T1000 (cell line): ENCODE measurements around the gene KSR2.

Experiments
- DNase-seq: peaks from one replicate; lab custom pipeline; 2025; ENCODE audit warnings: mixed read lengths; lab: John Stamatoyannopoulos, UW

The KSR2 gene

DNA sequence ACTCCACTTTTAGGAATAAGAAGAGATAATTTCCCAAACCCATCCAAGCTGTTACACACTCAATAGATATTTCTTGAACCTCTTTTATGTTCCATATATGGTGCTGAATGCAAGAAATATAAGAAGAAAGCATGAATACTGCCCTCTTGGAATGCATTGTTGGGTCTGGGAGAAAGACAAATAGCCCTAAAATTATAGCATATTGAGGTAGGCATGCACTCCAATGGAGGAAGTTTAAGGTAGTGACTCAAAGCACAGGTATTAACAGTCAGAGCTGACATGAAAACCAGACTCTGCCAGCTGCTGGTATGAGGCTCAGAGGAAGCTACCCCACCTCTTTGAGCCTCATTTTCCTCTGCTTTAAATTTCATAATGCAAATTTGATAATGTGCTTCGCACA, 346.0 kb downstream of the KSR2 start:
- no peak for DNase-seq

DNA sequence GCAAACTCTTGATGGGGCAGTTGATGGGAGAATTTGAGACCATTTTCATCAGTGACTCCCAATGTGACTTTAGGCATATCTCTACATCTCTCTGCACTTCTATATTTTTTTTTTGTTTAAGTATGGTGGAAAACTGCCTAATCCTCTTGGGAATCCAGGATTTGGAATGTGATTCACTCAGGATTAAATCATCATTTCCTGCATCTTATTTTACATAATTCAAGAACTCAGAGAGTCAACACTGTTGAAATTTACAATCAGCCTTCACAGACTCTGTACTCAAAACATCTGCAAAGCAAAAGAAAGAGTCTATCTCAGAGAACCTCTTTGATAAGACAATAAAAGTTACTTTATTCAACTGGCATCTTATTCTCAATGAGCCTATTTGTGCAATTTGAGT, 346.7 kb downstream of the KSR2 start:
- DNase-seq, result no peak

DNA sequence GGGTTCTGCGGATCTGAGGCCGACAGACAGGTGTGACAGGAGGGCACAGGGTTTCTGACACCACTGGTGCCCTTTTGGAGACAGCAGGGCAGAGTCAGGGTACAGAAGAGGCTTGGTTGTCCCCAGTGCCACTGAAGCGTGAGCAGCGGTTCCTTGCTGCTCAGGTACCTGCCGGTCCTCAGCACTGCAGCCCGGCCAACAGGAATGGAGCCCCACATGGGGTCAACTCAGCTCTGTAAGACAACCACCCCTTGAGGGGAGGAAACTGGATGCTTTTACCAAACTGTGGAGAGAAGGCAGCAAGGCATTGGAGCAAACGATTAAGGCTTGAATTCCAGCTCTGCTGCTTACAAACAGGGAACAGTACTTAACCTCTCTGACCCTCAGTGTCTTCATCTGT, 361.0 kb downstream of the KSR2 start:
- no peak for DNase-seq

DNA sequence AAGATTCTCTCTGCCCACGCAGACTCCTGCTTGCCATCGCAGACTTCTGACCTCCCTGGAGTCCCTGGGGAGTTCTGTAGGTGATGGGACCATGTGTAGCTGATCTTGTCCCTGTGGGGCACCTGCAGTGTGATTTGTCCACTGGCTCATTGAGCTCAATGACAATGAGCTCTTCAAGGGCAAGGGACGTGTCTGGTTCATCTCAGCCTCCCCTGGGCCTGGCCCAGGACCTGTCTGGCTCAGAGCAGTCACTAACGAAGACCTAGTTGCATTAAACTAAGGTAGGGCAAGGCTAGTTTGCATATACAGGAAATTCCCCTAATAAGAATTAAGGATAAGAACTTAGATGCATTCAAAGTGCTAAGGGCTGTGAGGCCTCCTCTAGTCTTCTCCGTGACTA, 361.8 kb downstream of the KSR2 start:
- DNase-seq, result no peak

DNA sequence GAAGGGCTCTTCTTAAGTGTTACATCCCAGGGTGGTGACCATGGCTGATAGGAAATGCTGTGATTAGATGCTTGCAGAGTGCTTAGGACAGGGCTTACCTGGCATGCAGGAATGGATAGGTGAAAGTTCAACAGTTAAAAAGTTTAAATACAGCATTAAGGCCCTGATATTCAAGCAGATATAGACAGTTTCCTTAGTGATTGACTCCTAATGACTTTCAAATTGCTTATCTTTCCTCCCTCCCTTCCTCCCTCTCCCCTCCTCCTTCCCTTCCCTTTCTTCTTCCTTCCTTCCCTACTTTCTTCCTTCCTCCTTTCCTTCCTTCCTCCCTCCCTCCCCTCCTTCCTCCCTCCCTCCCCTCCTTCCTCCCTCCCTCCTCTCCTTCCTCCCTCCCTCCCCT, 362.8 kb downstream of the KSR2 start:
- no peak for DNase-seq

DNA sequence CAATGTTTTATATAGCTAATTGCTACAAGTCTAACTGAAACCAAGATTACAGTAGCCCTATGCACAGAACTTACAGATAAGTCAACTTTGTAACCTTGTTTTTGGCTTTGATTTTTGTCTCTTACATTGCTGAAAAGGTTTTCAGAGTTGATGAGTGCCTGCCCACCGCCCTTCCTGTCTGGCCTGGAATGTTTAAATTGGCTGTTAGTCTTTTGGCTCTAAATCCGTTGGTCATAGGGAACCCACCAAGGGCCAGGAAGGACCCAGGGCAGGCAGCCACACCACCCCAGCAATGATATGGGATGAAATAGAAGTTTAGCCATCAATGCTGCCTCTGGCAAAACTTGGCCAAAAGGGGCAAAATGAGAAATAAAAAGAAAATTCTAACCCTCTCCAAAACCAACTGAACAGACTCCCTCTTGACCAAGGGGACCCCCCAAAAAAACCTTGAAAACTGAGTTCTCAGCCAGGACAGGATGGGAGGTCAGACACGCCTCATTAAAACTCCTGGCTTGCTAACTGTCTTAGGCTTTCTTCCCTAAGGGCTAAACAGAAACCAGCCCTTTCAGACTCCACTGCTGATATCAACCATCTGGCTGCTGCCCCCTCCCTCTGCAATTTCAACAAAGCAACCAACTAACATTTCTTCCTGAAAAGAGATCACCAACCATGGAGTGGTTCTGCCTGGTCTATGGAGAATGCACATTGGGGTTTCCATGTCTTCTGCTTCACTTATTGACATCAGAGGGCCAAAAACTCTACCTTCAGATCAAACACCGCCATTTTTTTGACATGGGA, 365.3 kb downstream of the KSR2 start:
- no peak for DNase-seq

DNA sequence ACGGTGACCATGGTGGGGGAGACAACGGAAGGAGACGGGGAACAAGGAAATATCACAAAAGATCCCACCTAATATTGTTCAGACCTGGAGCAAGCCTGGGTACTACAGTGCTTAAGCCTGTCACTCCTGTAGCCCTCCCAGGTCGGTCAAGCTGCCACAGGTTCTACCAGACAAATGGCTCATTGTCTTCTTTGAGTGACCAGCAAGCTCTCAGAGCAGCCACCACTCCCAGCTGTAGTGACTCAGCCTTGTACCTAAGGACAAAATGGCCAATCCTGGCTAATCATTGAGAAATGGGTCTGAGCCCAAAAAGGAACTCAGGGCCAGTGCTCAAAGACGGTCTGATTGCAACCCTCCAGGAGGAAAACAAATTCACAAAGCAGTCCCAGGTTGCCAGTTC, 368.9 kb downstream of the KSR2 start:
- no peak for DNase-seq

DNA sequence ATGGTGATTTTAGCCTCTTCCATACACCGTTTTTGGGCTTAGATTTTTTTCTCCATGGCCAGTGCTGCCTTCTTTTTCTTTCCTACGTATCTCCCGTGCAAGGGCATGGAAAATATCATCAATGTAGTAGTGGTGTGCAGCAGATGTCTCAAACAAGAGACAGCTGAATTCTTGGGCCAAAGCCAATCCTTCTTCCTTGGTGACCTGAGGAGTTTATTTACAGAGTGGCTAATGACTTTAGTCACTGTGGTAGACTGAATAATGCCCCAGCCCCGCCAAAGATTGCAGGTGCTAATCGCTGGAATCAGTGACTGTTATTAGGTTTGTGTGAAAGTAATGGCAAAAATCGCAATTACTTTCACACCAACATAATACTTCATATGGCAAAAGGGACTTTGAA, 371.8 kb downstream of the KSR2 start:
- no peak for DNase-seq

DNA sequence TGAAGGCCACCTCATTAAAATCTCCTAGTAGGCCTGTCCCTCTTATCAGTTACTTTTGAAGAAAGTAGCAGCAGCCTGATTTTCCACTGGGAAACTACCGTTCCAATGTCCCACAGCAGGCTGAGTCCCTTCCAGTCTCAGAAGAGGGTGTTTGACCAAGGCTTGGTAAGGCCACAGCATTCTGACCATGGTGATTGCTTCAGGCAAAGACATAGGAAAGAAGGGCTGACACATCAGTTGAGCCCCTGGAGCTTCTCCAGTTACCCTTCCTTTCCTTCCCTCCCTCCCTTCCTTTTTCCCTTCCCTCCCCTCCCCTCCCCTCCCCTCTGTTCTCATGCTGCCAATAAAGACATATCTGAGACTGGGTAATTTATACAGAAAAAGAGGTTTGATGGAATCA, 373.0 kb downstream of the KSR2 start:
- no peak for DNase-seq

DNA sequence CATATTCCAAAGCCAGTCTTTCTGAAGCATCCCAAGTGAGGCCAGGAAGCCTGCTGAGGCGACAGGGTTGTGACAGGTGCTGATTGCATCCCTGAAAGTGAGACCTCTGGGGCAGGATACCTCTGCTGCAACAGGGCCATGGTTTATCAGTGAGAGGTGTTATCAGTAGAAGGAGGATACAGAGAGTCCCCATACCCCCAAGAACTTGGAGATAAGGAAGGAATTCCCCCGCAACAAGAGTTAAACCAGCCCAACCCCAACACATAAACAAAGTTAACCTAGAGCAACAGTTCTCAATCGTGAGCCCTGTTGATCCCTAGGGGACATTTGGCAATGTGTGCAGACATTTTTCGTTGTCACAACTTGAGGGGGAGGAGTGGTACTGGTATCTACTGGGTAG, 374.3 kb downstream of the KSR2 start:
- DNase-seq, result no peak

DNA sequence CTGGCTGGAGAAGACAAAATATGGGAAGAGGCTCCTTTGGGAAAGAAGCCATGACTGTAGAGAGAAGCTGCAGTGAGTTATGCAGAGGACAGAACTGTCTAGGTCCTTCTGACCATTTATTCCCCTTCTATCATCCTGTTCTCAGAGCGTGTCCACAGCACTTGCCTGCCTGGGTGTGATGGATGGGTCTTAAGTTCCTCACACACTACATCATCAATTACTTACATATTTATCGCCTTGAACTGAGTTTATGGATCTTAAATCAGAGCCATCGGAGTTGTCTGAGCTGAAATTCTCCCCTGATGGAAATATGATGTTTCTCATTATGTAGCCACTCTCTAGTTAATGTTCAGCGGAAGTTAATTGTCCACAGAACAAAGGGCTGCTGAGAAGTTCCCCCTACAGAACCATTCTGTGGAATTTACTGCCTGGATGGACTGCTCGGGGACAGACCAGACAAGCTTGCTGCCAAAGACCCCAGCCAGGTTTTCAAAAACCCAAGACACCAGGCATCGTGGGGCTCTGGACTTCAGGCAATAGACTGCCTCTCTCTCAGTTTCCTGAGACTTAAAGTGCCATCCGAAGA, 374.9 kb downstream of the KSR2 start:
- DNase-seq, result no peak

DNA sequence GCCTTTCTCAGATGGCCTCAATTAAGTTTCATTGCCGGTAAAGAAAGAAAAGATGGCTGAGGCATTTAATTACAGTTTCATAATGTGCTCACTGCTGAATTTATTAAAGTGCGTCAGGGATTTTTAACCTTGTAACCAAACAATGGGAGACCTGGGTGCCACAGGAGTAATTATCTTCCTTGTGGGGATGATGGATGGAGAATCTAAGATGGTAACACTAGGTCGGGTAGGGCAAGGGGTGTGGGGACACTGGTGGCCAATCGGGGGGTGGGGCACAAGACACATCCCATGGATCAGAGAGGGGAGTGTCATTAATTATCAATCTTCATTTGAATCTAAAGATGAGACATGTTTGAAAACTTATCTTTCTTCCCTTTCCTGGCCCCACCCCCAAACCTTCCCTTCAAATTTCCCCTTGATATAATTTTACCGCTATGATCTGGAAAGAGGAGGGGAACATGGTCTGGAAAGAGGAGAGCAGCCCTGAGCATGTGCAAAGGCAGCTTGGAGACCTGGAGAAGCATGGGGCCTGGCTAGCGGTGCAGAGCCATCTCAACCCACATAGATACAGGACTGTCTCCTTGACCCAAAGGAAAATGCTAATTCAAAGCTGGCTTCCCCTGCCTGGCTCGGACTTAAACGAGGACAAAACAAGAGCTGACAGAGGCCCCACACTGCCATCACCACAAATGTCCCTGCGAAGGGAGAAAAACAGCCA, 376.0 kb downstream of the KSR2 start:
- DNase-seq, result no peak

DNA sequence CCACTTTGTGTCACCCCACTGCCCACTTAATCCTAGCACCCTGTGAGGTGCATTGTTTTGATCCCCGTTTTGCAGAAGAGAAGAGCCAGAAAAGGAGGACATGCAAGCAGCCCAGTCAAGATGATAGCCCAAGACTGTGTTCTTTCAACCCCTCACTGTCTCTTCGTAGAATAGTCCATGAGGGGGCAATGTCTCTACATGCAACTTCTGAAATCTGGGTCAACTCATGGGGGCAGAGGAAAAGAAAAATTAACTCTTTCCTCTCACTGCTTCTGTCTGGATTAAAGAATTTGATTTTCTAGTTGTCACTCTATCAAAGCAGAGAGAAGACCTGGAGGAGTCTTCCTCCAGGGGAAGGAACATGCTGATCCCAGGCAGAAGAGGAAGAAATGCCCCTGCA, 377.8 kb downstream of the KSR2 start:
- no peak for DNase-seq

DNA sequence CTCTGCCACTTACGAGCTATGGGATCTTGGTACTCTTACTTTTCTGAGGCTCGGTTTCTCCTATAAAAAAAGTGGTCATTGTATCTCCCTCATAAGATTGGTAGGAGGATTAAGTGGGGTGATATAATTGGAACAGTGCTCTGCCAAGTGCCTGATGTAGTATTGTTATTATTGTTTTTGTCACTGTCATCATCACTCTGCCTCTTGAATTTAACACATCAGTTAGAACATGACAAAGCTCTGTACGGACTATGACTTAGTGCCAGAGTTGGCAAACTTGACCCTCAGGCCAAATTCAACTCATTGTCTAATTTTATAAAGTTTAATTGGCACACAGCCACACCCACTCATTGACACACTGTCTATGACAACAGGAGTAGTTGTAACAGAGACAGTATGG, 378.4 kb downstream of the KSR2 start:
- no peak for DNase-seq

DNA sequence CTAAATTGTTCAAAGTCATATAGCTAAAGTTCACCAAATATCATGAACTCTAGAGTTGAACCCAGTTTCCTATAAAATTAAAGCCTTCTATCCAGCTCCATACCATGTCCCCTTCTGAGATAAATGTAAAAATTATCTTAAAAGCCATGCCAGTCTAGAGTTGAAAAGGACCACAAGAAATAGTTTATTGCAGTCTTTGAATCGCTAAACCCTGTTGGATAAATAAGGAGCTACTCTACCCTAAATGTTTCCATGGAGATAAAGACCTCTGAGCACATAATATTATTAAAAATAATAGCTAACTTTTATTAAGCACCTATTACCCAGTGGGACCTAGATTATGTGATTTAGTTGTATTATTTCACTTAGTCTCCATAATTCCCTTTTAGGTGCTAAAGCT, 379.8 kb downstream of the KSR2 start:
- DNase-seq, result no peak

DNA sequence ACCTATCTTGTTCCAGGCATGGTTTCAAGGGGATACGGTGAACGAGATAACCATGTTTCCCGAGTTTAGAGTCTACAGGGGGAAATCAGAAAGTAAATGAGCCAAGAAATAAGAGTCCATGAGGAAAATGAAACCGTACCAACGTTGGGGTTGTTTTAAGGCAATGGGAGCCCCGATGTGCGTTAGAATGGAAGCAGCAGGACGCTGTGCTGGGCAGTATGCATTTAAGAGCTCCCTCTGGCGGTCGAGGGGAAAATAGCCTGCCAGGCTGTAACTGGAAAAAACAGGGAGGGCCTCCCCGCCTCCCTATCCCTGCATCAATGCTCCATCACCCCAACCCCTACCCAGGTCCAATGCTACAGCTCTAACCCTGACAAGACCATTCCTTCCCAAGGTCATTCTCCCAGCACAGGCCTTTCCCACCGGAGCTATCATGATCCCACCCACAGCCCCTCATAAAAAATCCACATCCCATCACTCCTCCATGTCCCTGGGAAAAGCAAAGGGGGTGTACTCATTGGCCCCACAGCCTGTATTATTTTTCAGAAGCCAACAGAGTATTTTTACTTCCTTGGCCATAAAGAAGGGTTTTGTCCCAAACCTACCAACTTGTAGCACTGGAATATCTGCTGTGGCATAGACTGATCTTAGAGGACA, 381.0 kb downstream of the KSR2 start:
- no peak for DNase-seq

DNA sequence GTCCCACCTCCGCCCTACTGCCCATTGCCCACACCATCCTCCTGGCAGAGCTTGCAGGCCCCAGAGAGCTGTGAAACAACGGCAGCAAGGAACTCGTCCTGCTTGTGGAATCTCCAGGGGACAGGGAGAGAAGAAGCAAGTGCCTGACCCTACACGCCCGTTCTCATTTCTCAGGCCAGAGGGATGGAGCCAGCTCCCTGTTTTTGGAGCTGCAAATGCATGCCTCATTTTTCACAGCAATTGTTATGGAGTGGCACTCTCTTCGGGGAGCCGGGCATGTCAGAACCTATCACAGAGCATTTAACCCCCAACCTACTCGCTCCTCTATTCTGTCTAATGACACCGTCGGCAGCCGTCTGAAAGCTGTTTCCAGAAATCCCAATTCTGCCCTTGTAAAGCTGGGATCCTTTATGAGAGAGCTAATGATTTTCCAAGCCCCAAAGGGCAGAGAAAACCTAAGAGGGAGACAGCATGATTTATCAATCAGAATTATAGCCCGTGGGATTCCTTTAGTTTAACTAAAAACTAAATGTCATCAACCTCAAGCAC, 385.0 kb downstream of the KSR2 start:
- DNase-seq, result no peak

DNA sequence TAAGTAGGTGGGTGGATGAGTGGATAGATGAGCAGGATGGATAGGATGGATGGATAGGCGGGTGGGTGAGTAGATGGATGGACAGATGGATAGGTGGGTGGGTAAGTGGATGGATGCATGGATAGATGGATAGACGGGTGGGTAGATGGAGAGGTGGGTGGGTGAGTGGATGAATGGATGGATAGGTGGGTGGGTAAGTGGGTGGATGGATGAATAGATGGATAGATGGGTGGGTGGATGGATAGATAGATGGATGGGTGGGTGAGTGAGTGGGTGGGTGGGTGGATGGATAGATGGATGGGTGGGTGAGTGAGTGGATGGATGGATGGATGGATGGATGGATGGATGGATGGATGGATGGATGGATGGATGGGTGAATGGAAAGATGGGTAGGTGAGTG, 385.7 kb downstream of the KSR2 start:
- DNase-seq, result no peak

DNA sequence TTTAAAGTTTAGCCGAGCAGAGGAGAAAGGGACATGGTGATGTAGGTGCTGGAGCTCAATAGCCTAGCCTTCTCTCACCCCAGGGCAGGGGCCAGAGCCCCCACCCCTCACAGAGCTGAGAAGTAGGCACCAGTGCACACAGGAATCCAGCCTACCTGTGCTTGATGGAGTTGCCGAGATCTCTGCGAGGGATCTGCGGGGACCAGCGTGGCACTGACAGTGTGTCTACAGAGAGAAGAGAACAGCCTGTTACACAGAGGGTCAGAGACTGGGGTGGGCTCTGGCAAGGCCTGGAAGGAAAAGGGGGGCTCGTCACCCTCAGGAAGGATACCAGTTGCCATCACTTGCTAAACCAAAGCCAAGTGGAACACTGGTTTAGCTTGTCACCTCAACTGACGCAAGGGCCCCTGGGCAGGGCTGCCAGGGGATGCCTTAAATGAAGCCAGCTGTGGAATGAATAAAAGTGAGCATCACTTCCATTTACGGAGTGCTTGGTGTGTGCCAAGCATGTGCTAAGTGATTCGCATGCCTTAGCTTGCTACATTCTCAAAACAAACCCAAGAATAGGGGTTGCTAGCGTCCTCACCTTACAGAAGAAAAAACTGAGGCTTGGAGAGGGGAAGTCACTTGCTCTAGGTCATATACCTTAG, 386.5 kb downstream of the KSR2 start:
- no peak for DNase-seq

DNA sequence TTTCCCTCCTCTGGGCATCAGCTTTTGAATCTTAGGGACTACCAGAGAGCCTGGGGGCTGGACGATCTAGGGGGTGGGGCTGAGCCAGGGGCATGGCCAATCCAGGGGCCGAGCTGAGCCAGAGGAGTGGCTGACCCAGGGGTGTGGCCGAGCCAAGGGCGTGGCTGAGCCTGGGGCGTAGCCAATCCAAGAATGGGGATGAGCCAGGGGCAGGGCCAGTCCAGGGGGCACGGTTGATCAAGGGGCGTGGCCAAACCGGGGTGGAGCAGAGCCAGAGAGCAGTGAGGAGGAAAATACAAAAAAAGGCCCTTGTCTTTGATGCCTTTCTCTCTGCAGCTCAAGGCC, 388.1 kb downstream of the KSR2 start:
- no peak for DNase-seq

DNA sequence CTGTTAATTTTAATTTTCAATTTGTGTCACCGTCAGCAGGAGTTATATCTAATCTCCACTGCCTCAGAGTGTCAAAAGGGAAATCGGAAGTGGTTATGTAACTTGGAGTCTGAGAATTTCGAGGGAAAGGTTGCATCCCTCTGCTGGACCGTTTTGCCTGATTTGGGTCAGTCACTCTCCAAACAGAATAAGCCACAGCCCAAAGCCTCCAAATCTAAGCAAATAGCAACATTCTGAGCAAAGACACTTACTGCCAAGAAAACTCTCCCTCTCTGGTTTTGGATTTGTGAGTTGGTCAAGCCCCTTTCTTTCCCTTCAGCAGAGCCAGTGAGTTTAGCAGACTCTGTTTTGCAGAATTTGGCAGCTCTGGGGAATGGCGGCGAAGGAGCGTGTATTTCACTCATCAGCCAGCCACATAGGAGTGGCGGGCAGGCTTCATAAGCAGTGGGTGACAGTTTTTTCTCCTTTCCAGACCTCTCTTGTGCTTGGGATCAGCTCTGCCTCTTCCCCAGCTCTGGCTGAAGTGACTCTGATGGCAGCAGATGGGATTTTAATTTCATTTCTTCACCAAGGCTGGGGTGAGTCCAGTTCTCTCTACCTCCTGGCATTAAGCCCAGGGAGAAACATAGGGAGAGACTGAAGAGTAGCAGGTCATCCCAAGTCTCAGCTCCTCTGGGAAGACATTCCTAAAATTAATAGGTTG, 388.6 kb downstream of the KSR2 start:
- no peak for DNase-seq
